ENCODE data around the gene FBLN1. TPM values are rescaled to one million over a fixed set of nuclear protein-coding genes. Genes with fewer than 3 reads are reported as not detected.

FBLN1 gene
- total and polyA plus RNA-seq, 12 donors, result 31.3 to 126 (median 51.0) TPM

GRCh38 chr22:45524966-45525365 is 22.3 kb downstream of the FBLN1 start:
- peaks cover 0 to 2% (median 0%) of the 10 kb centered on the region in 7 donors for H3K27me3 ChIP-seq
- H3K4me1 ChIP-seq, result peaks cover 0 to 9% (median 0%) of the 10 kb centered on the region in 9 donors
- intact Hi-C loops (cut with DNase I), result loop anchor here in 1 of 10 donors (5.0 kb wide), 1 partner anchor 102 kb away; no protein-coding TSS in a partner anchor
- no peak overlapping the region for H3K4me3 ChIP-seq
- 93% methylated on average over 5 of the region's 5 CpGs for WGBS, 2 donors
- no peaks in the 10 kb centered on the region for H3K9me3 ChIP-seq
- no peak overlapping the region for H3K27ac ChIP-seq
- TF ChIP-seq CTCF (IDR thresholded peaks at IDR 0.05), result no peak
- DNase-seq (no peak), ATAC-seq (no peak)
- H3K36me3 ChIP-seq, result peaks cover 0 to 70% (median 0%) of the 10 kb centered on the region in 9 donors

- DNase-seq, result no peak
- intact Hi-C loops (cut with DNase I), result loop anchor here in 1 of 10 donors (5.0 kb wide), 1 partner anchor 102 kb away; no protein-coding TSS in a partner anchor
- no peak for TF ChIP-seq CTCF (IDR thresholded peaks at IDR 0.05)
- H3K27me3 ChIP-seq, result peaks cover 0 to 2% (median 0%) of the 10 kb centered on the region in 7 donors
- H3K4me3 ChIP-seq, result no peak overlapping the region
- peaks cover 0 to 72% (median 0%) of the 10 kb centered on the region in 9 donors for H3K36me3 ChIP-seq
- no peaks in the 10 kb centered on the region for H3K9me3 ChIP-seq
- ATAC-seq, result no peak
- peaks cover 0 to 9% (median 0%) of the 10 kb centered on the region in 9 donors for H3K4me1 ChIP-seq
- H3K27ac ChIP-seq, result no peak overlapping the region
- 94 to 95% methylated on average over 14 to 15 of the region's 15 CpGs for WGBS, 2 donors
Measured at GRCh38 chr22:45525480-45525879, 22.8 kb downstream of the FBLN1 start.

- Histone ChIP-seq H3K4me1 (peaks cover 0 to 9% (median 0%) of the 10 kb centered on the region in 9 donors), H3K4me3 (no peak overlapping the region), H3K9me3 (no peaks in the 10 kb centered on the region), H3K36me3 (peaks cover 0 to 71% (median 0%) of the 10 kb centered on the region in 9 donors), H3K27ac (no peak overlapping the region), H3K27me3 (peaks cover 0 to 2% (median 0%) of the 10 kb centered on the region in 7 donors)
- intact Hi-C loops (cut with DNase I), result loop anchor here in 1 of 10 donors (5.0 kb wide), 1 partner anchor 101 kb away; no protein-coding TSS in a partner anchor
- DNase-seq (no peak), ATAC-seq (no peak)
- TF ChIP-seq CTCF (IDR thresholded peaks at IDR 0.05), result no peak
- WGBS, 2 donors, result 89% methylated on average over 8 of the region's 8 CpGs
Measured at GRCh38 chr22:45526281-45526680, 23.6 kb downstream of the FBLN1 start.

GRCh38 chr22:45526768-45527360 is 24.2 kb downstream of the FBLN1 start:
- Histone ChIP-seq H3K4me1 (peaks cover 0 to 9% (median 0%) of the 10 kb centered on the region in 9 donors), H3K4me3 (no peak overlapping the region), H3K27me3 (peaks cover 0 to 2% (median 0%) of the 10 kb centered on the region in 7 donors), H3K9me3 (no peaks in the 10 kb centered on the region), H3K36me3 (peaks cover 0 to 71% (median 0%) of the 10 kb centered on the region in 9 donors), H3K27ac (no peak overlapping the region)
- ATAC-seq, result no peak
- 89 to 90% methylated on average over 10 of the region's 10 CpGs for WGBS, 2 donors
- TF ChIP-seq CTCF (IDR thresholded peaks at IDR 0.05), result no peak
- intact Hi-C loops (cut with DNase I), result loop anchor here in 1 of 10 donors (5.0 kb wide), 1 partner anchor 100 kb away; no protein-coding TSS in a partner anchor
- DNase-seq, result no peak

Data from heart right ventricle (tissue), 16 donors.